ENCODE measurements around the gene SLC27A3.
"Not testable (repeated sequence)": the region's sequence is repeated elsewhere in the genome, so short reads cannot be mapped to it uniquely, and the experiment has no call there.

SLC27A3 gene

DNA sequence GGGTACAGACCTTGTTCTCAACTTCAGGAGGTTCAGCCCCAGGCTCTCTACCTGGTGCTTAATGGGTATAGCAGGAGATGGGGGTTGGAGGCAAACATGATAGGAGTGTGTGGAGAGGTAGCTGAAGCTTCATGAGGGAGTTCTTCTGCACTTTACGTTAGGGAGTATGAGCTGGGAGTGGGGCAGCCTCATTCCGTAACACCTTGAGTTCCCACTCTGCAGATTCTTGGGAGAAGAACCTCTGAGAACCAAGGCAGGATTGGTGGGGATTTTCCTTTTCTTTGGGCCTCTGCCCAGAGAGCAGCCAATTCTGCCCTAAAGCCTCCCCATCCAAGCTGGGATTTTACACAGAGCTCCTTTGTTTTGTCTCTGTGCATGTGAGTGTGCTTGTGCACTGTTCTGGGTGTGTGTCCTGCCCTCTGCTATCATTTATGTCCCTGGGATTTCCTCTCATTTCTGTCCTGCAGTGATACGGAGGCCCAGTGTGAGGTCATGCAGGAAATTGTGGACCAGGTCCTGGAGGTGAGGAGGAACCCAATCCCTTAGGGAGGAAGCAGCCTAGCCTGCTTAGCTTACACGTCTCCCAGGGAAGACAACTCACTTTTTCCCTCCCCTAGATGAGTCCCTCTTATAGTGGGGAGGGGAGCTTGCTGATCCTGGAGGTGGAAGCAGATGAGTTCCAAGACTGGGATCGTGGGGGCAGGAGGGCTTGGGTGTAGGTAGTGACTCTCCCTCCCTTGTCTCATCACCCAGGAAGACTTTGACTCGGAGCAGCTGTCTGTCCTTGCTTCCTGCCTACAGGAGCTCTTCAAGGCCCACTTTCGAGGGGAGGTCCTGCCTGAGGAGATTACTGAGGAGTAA is 11.6 kb upstream of the SLC27A3 start:
- DNase-seq (ENCODE audit: low read depth), result no peak

DNA sequence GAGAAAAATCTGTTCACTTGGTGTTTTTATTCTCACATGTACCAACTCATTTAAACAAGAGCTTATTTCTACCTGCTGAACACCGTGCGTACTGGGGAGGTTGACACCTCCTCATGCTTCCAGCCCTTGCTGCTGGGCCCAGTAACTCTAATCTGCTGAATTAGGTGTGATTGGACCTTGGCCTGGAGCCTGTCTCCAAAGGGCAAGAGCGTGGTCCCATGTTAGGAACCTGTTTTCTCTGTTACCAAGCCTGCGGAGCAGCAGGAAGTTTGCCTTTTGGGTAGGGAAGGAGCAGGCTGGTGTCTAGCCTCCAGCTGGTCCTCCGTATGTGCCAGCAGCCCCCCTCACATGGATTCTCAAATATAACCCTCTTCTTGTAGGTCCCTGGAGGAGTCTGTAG is 10.9 kb upstream of the SLC27A3 start:
- no peak for DNase-seq (ENCODE audit: low read depth)

DNA sequence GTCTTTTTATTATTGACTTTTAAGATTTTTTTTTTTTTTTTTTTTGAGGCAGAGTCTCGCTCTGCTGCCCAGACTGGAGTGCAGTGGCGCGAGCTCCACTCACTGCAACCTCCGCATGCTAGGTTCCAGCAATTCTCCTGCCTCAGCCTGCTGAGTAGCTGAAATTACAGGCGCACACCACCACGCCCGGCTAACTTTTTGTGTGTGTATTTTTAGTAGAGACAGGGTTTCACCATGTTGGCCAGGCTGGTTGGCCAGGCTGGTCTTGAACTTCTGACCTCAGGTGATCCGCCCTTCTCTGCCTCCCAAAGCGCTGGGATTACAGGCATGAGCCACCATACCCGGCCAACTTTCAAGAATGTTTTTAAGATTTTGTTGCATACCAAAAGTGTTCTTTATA is 8.5 kb upstream of the SLC27A3 start:
- DNase-seq (ENCODE audit: low read depth), result not testable (repeated sequence)

GRCh38 chr1:153767519-153767918 is 7.7 kb upstream of the SLC27A3 start:
- DNase-seq (ENCODE audit: low read depth), result no peak

DNA sequence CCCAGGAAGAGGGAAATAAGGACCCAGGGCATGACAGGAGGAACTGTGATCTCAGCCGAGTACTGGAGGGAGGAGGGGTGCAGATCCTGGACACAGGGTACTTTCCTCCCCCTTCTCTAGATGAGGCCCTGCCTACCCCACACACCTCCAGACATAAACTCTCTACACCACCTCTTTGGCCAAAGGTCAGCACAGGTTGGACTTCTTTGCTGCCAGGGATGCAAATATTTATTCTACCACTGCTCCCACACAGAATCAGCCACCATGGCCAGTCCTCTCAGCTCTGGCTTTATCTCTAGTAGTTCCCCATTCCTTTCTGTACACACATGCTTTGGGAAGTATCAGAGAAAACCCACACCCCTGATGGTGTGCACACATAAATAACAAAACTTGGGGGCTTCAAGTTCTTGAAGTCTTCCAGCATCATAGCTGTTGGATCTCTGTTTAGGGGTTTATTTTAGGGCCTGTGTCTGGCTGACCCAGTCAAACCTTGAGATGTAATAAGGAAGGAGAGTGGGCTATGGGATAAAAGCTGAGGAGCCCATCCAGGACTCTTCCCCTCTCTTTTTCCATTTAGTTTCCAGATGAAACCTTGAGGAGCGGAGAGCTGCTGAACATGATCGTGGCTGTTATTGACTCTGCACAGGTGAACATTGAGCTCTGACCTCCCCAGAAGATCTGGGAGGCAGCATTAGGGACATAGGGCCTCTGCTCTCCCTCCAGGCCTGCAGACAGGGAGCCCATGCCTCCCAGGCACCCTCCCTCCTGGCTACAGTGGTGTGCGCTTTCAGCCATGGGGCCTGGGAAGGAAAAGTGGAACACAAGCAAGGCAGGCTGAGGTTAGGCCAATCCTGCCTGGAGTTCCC is 6.7 kb upstream of the SLC27A3 start:
- no peak for DNase-seq (ENCODE audit: low read depth)

DNA sequence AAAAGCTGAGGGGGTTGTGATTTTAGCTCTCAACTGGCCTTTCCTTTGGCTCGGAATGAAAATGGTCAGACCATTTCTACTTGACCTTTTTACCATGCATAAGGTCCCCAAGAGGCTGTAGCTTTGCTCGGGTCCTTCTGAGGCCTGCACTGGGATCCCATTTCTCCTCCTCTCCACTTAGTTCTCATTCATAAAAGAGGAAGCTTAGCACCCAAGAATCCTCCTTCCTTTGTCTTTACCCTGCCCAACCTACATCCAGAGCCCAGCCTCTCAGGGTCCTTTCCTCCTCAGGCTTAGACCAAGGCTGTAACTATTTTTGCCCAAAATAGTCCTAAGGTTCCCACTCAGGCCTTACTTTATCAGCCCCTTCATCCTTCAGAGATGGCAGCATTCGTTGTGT is 6.0 kb upstream of the SLC27A3 start:
- DNase-seq (ENCODE audit: low read depth), result no peak

DNA sequence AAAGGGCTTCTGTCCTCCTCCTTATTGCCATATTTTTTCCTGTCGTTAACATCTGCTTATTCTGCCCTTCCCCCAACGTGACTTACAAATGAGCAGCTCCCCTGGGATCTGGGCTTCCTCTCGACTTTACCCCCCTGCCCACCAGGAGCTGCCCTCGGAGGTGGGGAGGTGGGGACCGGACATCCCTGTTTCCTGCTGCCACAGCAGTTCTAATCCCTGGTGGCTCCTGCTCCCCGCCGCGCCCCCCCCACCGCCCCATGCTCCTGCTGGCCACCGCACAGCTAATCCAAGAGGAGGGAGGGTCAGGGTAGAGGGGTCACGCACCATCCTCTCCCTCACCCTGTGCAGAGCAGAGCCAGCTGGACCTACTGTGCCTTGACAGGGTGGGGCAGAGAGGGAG is 4.4 kb upstream of the SLC27A3 start:
- DNase-seq (ENCODE audit: low read depth), result no peak

DNA sequence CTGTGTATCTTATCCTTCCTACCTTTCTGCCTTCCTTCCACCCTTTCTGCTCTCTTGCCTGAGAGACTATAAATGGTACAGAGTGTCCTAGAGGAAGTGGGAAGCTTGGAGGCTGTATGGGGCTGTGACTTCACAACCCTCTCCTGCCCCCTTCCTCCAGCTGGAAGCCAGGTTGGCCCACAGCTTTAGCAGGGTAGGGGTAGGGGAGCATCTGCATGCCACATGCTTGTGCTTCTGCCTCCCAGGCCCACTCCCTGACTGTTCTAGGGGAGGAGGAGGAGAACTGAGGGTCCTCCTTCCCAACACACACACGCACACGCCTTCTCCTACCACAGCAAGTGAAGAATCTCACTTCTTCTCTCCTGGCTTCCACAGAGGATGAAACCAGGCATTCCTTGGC is 3.9 kb upstream of the SLC27A3 start:
- DNase-seq (ENCODE audit: low read depth), result no peak

DNA sequence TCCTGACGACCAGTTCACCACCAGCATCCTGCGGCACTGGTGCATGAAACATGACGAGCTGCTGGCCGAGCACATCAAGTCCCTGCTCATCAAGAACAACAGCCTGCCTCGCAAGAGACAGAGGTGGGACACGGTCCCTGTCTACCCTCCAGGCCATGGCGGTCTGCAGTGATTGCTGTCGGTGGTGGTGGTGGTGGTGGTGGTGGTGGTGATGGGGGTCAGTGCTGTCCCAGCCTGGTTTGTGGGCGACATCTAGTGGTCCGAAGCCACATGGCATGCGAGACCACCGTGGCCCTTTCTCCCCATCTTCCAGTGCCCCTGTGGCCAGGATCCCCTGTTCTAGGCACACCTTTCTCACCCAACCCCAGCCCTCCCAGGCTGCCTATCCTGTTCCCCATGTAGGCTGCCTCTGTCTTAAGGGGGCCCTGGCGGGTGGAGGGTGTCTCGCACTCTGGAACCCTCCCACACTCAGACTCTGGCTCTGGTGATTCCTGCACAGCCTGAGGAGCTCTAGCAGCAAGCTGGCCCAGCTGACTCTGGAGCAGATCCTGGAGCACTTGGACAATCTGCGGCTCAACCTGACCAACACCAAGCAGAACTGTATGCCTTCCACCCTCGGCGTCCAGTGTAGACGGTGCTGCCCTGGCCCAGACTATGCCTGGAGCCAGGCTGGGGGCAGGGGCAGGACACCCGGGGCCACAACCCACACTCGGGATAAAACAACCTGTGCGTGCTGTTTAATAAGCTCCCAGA is 3.2 kb upstream of the SLC27A3 start:
- no peak for DNase-seq (ENCODE audit: low read depth)

- no peak for DNase-seq (ENCODE audit: low read depth)
Measured at GRCh38 chr1:153773096-153773921, 1.9 kb upstream of the SLC27A3 start.

DNA sequence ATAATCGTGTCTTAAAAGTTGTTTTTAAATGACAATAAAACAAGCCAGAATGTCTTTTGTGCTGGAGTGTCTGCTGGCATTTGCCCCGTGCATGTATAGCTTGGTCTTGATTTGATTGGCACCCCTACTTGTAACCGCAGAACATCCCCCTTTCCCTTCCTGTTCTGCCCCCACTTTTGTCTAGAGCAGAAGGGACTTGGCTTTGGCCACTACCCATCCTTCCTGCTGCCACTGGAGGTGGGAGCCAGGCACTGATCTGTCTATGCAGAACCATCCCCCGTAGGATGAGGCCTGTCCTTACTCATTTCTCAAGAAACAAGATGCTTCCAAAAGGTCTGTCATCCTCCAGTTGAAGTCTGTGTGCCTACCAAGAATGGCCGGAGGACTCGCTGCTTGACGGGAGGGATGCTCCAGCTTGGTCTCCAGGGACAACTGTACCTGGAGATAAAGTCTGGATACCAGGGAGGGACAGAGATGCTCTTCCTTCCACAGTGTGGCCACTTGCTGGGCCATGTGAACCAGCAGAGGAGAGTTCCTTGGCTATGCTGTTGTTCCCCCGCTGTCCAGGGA is 1.1 kb upstream of the SLC27A3 start:
- no peak for DNase-seq (ENCODE audit: low read depth)

- DNase-seq (ENCODE audit: low read depth), result no peak
Measured at GRCh38 chr1:153775458-153776327, 486 bp downstream of the SLC27A3 start.

GRCh38 chr1:153776352-153776751 is 1.1 kb downstream of the SLC27A3 start:
- DNase-seq (ENCODE audit: low read depth), result no peak

DNA sequence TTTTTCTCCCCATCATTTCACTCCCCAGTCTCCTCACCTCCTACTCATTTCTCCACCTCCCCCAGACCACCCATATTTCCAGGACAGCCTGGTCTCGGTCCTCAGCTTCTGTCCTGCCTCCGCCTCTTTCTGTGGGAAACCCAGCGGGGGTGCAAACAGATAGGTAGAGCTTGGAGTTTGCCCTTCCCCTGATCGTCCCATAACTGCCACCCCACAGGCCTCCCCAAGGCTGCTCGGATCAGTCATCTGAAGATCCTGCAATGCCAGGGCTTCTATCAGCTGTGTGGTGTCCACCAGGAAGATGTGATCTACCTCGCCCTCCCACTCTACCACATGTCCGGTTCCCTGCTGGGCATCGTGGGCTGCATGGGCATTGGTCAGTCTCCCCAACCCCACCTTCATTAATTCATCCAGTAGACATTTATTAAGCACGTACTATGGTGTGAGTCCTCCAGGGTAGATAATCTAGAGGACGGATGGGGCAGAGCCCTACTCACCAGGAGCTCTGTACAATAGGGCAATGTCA is 1.7 kb downstream of the SLC27A3 start:
- no peak for DNase-seq (ENCODE audit: low read depth)

- no peak for DNase-seq (ENCODE audit: low read depth)
Measured at GRCh38 chr1:153777648-153778047, 2.4 kb downstream of the SLC27A3 start.

- no peak for DNase-seq (ENCODE audit: low read depth)
Measured at GRCh38 chr1:153778051-153778823, 3.0 kb downstream of the SLC27A3 start.

DNA sequence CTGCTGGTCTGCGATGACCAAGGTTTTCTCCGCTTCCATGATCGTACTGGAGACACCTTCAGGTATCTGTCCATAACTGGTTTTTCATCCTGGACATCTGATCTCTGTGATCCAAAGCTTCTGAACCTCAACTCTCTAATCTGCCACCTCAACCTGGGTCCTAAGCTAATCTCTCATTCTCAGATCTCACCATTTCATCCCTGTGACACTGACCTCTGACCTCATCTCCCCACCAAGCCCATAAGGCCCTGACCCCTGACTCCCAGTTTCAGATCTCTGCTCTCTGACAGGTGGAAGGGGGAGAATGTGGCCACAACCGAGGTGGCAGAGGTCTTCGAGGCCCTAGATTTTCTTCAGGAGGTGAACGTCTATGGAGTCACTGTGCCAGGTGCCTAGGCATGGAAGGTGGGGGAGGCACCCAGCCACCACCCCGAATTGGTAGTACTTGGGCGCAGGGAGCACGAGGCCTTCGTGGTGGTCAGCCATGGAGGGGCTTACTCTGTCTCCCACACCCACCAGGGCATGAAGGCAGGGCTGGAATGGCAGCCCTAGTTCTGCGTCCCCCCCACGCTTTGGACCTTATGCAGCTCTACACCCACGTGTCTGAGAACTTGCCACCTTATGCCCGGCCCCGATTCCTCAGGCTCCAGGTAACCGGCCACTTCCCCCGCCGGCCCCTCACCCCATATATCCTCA is 3.8 kb downstream of the SLC27A3 start:
- no peak for DNase-seq (ENCODE audit: low read depth)

GRCh38 chr1:153779781-153780541 is 4.8 kb downstream of the SLC27A3 start:
- no peak for DNase-seq (ENCODE audit: low read depth)
